HG03066 (cell line): ENCODE data around the gene COPG1.

ENCODE experiments used
- ATAC-seq: cut with Tn5 transposase; IDR thresholded peaks from one replicate; pipeline ENCODE4 v1.9.1; 2021; ENCODE audit warnings: low read depth; ENCODE audit not compliant: unreplicated experiment

The COPG1 gene

DNA sequence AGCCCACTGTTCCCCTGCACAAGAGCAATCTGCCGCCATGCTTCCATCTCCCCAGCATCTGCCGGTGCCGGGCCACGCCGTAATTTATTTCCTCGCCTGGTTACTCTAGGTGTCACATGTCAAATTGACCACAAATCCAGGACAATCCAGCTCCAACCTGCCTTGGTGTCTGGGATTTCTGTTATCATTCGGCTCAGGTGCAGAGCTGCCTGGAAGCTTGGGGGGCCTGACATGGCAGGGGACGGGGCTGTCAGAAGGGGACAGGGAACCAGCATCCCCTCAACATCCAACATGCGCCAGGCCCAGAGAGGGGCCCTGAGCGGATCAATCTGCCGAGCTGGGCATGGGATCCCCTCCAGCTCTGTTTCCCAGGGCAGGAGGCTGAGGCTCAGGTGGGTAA is 77.2 kb downstream of the COPG1 start:
- ATAC-seq = no peak
